Measurements from ENCODE around the gene CDH4. TPM values are rescaled to one million over a fixed set of nuclear protein-coding genes. Genes with fewer than 3 reads are reported as not detected.

The CDH4 gene
- total and polyA plus RNA-seq, 9 donors = 0.12 to 4.4 (median 0.36) TPM

DNA sequence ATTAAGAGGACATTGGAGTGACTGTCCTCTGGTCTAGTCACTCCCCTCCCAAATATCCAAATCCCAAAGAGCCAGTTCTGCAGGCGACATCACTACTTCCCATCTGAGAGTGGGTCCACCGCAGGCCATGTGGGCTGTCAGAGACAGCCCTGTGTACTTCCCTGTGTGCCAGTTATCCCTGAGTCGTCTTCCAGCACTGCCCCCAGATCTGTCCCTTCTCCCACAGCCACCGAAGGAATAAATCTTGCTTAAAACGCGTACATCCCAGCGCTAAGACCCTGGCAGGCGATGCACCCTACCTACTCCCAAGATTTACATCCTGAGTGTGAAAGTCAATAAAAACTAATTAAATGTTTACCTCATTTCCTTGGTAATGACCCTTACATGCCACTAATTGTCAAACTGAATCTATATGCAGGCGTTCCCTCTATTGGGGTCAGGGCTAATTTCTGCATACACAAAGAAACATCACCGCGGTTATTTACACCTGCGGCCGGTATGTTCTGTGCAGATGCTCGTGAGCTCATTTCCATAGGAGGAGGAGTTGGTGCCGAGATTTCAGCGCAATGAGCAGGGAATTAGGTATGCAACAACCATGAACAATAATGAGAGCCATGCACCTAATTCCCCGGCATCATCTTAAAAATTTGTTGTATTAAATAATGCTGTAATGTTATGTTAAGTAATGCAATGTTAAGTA, 31.3 kb upstream of the CDH4 start:
- Histone ChIP-seq H3K27ac (no peak overlapping the region), H3K4me3 (no peak overlapping the region), H3K4me1 (ENCODE audit: insufficient read depth) (no peaks in the 10 kb centered on the region), H3K27me3 (no peaks in the 10 kb centered on the region), H3K9me3 (no peaks in the 10 kb centered on the region), H3K36me3 (no peaks in the 10 kb centered on the region)
- 58 to 72% (median 58%) methylated on average over 17 of the region's 17 CpGs for WGBS, 3 donors
- no peak for TF ChIP-seq POLR2A (IDR thresholded peaks at IDR 0.05)
- TF ChIP-seq, protein P1, sequence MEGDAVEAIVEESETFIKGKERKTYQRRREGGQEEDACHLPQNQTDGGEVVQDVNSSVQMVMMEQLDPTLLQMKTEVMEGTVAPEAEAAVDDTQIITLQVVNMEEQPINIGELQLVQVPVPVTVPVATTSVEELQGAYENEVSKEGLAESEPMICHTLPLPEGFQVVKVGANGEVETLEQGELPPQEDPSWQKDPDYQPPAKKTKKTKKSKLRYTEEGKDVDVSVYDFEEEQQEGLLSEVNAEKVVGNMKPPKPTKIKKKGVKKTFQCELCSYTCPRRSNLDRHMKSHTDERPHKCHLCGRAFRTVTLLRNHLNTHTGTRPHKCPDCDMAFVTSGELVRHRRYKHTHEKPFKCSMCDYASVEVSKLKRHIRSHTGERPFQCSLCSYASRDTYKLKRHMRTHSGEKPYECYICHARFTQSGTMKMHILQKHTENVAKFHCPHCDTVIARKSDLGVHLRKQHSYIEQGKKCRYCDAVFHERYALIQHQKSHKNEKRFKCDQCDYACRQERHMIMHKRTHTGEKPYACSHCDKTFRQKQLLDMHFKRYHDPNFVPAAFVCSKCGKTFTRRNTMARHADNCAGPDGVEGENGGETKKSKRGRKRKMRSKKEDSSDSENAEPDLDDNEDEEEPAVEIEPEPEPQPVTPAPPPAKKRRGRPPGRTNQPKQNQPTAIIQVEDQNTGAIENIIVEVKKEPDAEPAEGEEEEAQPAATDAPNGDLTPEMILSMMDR (IDR thresholded peaks at IDR 0.05) = no peak
- TF ChIP-seq EP300 (IDR thresholded peaks at IDR 0.05) = no peak
- DNase-seq = no peak
- intact Hi-C loops (cut with DNase I) = no loop called here

DNA sequence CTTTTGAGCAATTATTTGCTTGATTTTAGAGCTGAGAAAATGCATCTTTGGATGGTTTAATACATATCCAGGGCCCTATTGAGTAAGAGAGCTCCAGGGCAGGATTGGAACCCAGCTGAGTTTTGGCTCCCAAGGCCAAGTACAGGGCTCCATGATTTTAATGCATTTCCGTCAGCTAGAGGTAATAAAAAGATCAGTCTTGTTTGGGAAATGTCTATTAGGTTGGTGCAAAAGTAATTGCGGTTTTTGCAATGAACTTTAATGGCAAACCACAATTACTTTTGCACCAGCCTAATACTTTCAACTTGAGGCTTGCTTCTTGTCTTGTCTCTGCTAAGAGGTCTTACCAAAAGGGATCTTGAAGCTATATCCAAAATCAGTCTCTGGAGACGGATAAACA, 29.4 kb upstream of the CDH4 start:
- no peak overlapping the region for H3K4me3 ChIP-seq
- intact Hi-C loops (cut with DNase I) = no loop called here
- no peaks in the 10 kb centered on the region for H3K36me3 ChIP-seq
- no peak for DNase-seq
- H3K9me3 ChIP-seq = no peaks in the 10 kb centered on the region
- WGBS, 3 donors = 79 to 86% (median 80%) methylated on average over 3 of the region's 3 CpGs
- TF ChIP-seq, protein P1 (IDR thresholded peaks at IDR 0.05) = no peak
- no peak for TF ChIP-seq EP300 (IDR thresholded peaks at IDR 0.05)
- no peak for TF ChIP-seq POLR2A (IDR thresholded peaks at IDR 0.05)
- no peaks in the 10 kb centered on the region for H3K27me3 ChIP-seq
- H3K4me1 ChIP-seq (ENCODE audit: insufficient read depth) = no peaks in the 10 kb centered on the region
- no peak overlapping the region for H3K27ac ChIP-seq

DNA sequence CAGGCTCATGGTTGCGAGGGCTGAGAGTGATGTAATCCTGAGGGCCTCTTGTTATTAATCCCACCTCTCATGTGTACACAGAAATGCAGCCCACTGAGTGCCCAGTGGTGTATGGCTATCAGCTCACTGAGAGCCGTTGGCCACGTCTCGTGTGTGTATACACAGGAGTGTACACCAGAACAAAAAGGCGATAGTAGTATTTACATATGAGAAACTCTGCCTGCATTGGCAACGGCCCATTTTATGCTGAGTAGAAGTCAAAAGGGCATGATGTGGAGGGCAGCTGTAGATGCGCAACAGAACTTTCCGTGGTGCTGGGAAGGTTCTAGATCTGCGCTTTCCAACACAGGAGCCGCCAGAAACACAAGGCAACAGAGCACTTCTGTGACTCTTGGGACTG, 28.9 kb upstream of the CDH4 start:
- H3K4me1 ChIP-seq (ENCODE audit: insufficient read depth) = no peaks in the 10 kb centered on the region
- no peaks in the 10 kb centered on the region for H3K36me3 ChIP-seq
- TF ChIP-seq, protein P1 (IDR thresholded peaks at IDR 0.05) = no peak
- TF ChIP-seq EP300 (IDR thresholded peaks at IDR 0.05) = no peak
- TF ChIP-seq POLR2A (IDR thresholded peaks at IDR 0.05) = no peak
- H3K4me3 ChIP-seq = no peak overlapping the region
- H3K9me3 ChIP-seq = no peaks in the 10 kb centered on the region
- no peak overlapping the region for H3K27ac ChIP-seq
- DNase-seq = no peak
- WGBS, 3 donors = 85 to 90% (median 90%) methylated on average over 10 of the region's 10 CpGs
- no peaks in the 10 kb centered on the region for H3K27me3 ChIP-seq
- intact Hi-C loops (cut with DNase I) = no loop called here

DNA sequence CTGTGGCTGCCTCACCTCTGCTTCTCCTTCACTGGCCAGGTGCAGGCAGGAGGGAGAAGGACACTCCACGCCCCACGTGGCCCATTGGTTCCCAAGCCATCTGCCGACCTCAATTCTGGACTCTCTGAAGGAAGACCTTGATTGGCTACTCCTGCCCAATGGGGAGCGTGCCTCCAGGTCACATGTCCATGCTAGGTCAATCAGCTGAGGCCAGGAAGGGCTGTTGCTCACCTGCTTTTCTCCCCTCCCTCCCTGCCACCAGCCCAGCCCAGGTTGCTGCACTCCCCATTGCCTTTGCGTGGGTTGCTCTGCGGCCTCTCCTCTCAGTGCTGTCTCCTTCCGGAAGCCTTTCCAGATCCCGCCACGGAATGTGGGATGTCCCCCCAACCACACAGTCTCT, 21.9 kb upstream of the CDH4 start:
- WGBS, 3 donors = 80 to 86% (median 81%) methylated on average over 9 of the region's 9 CpGs
- intact Hi-C loops (cut with DNase I) = no loop called here

More for the DNA sequence above, 21.9 kb upstream of the CDH4 start:
- Histone ChIP-seq H3K9me3 (no peaks in the 10 kb centered on the region), H3K27ac (no peak overlapping the region), H3K27me3 (no peaks in the 10 kb centered on the region), H3K4me1 (ENCODE audit: insufficient read depth) (no peaks in the 10 kb centered on the region), H3K36me3 (no peaks in the 10 kb centered on the region), H3K4me3 (no peak overlapping the region)
- TF ChIP-seq EP300 (IDR thresholded peaks at IDR 0.05) (no peak), POLR2A (IDR thresholded peaks at IDR 0.05) (no peak)
- TF ChIP-seq, protein P1 (IDR thresholded peaks at IDR 0.05) = no peak
- no peak for DNase-seq

Measured in ovary (tissue), 9 donors.